Panc1 (cell line): ENCODE data around the gene BICD1.

Source experiments
- POLR2AphosphoS5 ChIP-seq: IDR thresholded peaks from 2 replicates; pipeline ENCODE4 v1.6.1; 2012; ENCODE audit warnings: mild to moderate bottlenecking, low read depth, low read length, moderate library complexity
- TF ChIP-seq, protein P1 (sequence below): fragments of 450-650 bp; IDR thresholded peaks from 2 replicates; pipeline ENCODE4 v1.5.1; 2017; ENCODE audit warnings: mild to moderate bottlenecking

DNA sequence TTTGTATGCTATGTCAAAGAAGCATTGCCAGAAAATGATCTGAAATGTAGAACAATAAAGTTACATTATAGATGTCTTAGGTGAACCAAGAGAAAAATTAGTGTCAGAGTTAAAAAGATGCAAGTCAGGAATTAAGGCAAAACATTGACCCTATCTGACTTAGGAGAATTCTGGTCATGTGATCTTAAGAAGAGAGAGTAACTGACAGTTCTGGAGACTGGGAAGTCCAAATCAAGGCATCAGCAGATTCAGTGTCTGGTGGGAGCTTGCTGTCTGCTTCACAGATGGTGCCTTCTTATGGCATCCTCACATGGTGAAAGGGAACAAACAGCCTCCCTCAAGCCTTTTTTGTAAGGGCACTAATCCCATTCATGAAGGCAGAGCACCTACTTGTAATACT is 42.8 kb downstream of the BICD1 start:
- TF ChIP-seq, protein P1, sequence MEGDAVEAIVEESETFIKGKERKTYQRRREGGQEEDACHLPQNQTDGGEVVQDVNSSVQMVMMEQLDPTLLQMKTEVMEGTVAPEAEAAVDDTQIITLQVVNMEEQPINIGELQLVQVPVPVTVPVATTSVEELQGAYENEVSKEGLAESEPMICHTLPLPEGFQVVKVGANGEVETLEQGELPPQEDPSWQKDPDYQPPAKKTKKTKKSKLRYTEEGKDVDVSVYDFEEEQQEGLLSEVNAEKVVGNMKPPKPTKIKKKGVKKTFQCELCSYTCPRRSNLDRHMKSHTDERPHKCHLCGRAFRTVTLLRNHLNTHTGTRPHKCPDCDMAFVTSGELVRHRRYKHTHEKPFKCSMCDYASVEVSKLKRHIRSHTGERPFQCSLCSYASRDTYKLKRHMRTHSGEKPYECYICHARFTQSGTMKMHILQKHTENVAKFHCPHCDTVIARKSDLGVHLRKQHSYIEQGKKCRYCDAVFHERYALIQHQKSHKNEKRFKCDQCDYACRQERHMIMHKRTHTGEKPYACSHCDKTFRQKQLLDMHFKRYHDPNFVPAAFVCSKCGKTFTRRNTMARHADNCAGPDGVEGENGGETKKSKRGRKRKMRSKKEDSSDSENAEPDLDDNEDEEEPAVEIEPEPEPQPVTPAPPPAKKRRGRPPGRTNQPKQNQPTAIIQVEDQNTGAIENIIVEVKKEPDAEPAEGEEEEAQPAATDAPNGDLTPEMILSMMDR, result no peak
- TF ChIP-seq POLR2AphosphoS5, result no peak
